NCI-H2107 (cell line): ENCODE results near the gene ASNS.

Experiments used
- DNase-seq: peaks from one replicate; lab custom pipeline; 2025; lab: John Stamatoyannopoulos, UW

The ASNS gene

GRCh38 chr7:97842006-97842405 is 30.2 kb downstream of the ASNS start:
- no peak for DNase-seq

- peak; percentile 60 for DNase-seq
Measured at GRCh38 chr7:97835296-97836138, 36.7 kb downstream of the ASNS start.

GRCh38 chr7:97819161-97819560 is 53.0 kb downstream of the ASNS start:
- no peak for DNase-seq

GRCh38 chr7:97818066-97818663 is 54.0 kb downstream of the ASNS start:
- DNase-seq = no peak
